Right atrium auricular region (tissue), 2 donors: ENCODE results near the gene CAMK1G. TPM values are rescaled to one million over a fixed set of nuclear protein-coding genes. Genes with fewer than 3 reads are reported as not detected.
A peak's percentile ranks its signal among the peaks of the same experiment; 100 is the strongest.

ENCODE experiments used
- DNase-seq: peaks from one replicate; pipeline ENCODE4 v3.0.0-alpha.2; 2019; ENCODE audit warnings: low spot score
- H3K27ac ChIP-seq, 2 donors: fragments of 200-600 bp; sonication (generic); 1 replicate in 1 of 2; 2 replicates in 1 of 2; pipeline ENCODE4 v1.5.1; 2016 to 2019
- H3K27me3 ChIP-seq, 2 donors: fragments of 200-600 bp; sonication (generic); one replicate each; pipeline versions ENCODE4 v1.5.1 to v1.6.0; 2017 to 2019
- H3K36me3 ChIP-seq: fragments of 200-600 bp; sonication (generic); one replicate; pipeline ENCODE4 v1.5.1; 2016
- H3K4me1 ChIP-seq, 2 donors: fragments of 200-600 bp; sonication (generic); one replicate each; pipeline versions ENCODE4 v1.5.1 to v1.6.0; 2017 to 2019
- H3K4me3 ChIP-seq, 2 donors: fragments of 200-600 bp; sonication (generic); 1 replicate in 1 of 2; 2 replicates in 1 of 2; pipeline ENCODE4 v1.5.1; 2017 to 2019; ENCODE audit warnings: mild to moderate bottlenecking in 1 of 2, moderate library complexity in 1 of 2
- H3K9me3 ChIP-seq, 2 donors: fragments of 200-600 bp; sonication (generic); one replicate each; pipeline ENCODE4 v1.5.1; 2019
- total RNA-seq, 2 donors: library from RNA; depleted of rRNA; stranded (reverse); fragments of >200 nt; gene quantifications; one replicate each; pipeline ENCODE4 v1.1.0, GENCODE V29; 2016
- TF ChIP-seq, protein P1 (sequence below), 2 donors: fragments of 200-600 bp; sonication (generic); IDR thresholded peaks; one replicate each; pipeline ENCODE4 v1.5.1; 2019; ENCODE audit warnings: antibody characterized with exemption in 2 of 2

Gene CAMK1G
- total RNA-seq, 2 donors from 2014 or later: 0.28 TPM; not detected in 1

GRCh38 chr1:209565759-209566678 is 17.5 kb upstream of the CAMK1G start:
- Histone ChIP-seq H3K4me1 (no peaks in the 10 kb centered on the region), H3K36me3 (no peaks in the 10 kb centered on the region), H3K9me3 (no peaks in the 10 kb centered on the region), H3K27ac (no peak overlapping the region), H3K27me3 (no peaks in the 10 kb centered on the region), H3K4me3 (no peak overlapping the region)
- TF ChIP-seq, protein P1, sequence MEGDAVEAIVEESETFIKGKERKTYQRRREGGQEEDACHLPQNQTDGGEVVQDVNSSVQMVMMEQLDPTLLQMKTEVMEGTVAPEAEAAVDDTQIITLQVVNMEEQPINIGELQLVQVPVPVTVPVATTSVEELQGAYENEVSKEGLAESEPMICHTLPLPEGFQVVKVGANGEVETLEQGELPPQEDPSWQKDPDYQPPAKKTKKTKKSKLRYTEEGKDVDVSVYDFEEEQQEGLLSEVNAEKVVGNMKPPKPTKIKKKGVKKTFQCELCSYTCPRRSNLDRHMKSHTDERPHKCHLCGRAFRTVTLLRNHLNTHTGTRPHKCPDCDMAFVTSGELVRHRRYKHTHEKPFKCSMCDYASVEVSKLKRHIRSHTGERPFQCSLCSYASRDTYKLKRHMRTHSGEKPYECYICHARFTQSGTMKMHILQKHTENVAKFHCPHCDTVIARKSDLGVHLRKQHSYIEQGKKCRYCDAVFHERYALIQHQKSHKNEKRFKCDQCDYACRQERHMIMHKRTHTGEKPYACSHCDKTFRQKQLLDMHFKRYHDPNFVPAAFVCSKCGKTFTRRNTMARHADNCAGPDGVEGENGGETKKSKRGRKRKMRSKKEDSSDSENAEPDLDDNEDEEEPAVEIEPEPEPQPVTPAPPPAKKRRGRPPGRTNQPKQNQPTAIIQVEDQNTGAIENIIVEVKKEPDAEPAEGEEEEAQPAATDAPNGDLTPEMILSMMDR (IDR thresholded peaks at IDR 0.05): peak; percentile 45 to 83
- DNase-seq: peak; percentile 82

DNA sequence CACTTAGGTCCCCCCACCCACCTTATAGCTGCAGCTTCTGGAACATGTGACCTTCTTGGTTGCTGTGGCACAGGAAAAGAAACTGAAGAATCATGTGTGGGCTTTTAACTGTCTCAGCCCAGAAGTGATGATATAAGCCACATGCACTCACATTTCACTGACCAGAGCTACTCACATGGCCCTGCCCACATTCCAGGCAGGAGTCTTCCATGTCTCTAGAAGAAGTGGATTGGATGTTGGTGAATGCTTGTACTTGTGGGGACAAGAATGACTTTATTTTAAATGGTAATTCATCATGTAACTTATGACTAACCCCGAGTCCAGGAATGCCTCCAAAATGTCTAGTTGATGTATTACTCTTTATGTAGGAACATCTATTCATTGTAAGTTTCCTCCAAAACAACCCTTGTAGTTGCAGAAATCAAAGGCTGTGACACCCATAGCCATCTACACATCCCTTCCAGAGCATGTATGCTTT is 15.8 kb upstream of the CAMK1G start:
- H3K36me3 ChIP-seq: no peaks in the 10 kb centered on the region
- H3K27ac ChIP-seq: no peak overlapping the region
- H3K4me3 ChIP-seq: no peak overlapping the region
- H3K9me3 ChIP-seq: no peaks in the 10 kb centered on the region
- no peaks in the 10 kb centered on the region for H3K4me1 ChIP-seq
- TF ChIP-seq, protein P1 (IDR thresholded peaks at IDR 0.05): no peak
- no peak for DNase-seq
- no peaks in the 10 kb centered on the region for H3K27me3 ChIP-seq

- Histone ChIP-seq H3K27ac (no peak overlapping the region), H3K4me1 (no peaks in the 10 kb centered on the region), H3K27me3 (no peaks in the 10 kb centered on the region), H3K4me3 (no peak overlapping the region), H3K9me3 (no peaks in the 10 kb centered on the region), H3K36me3 (no peaks in the 10 kb centered on the region)
- DNase-seq: peak; percentile 83
- TF ChIP-seq, protein P1 (IDR thresholded peaks at IDR 0.05): peak; percentile 79 to 89
These were observed 13.9 kb upstream of the CAMK1G start for GRCh38 chr1:209569455-209570207.

DNA sequence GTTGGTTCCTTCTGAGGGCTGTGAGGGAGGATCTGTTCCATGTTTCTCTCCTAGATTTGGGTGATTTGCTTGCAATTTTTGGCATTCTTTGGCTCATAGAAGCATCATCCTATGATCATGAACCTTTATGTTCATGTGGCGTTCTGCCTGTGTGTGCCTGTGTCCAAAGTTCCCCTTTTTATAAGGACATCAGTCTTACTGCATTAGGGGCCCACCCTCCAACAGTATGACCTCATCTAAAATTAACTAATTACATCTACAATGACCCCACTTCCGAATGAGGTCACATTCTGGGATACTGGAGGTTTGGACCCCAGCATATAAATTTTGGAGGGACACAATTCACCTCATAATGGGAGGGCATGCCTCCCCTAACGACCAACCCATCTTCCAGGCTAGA is 12.8 kb upstream of the CAMK1G start:
- TF ChIP-seq, protein P1 (IDR thresholded peaks at IDR 0.05): no peak
- Histone ChIP-seq H3K4me1 (no peaks in the 10 kb centered on the region), H3K36me3 (no peaks in the 10 kb centered on the region), H3K4me3 (no peak overlapping the region), H3K9me3 (no peaks in the 10 kb centered on the region), H3K27ac (no peak overlapping the region), H3K27me3 (no peaks in the 10 kb centered on the region)
- no peak for DNase-seq

- H3K4me1 ChIP-seq: no peaks in the 10 kb centered on the region
- no peak overlapping the region for H3K27ac ChIP-seq
- DNase-seq: peak; percentile 77
- H3K36me3 ChIP-seq: no peaks in the 10 kb centered on the region
- H3K27me3 ChIP-seq: no peaks in the 10 kb centered on the region
- TF ChIP-seq, protein P1 (IDR thresholded peaks at IDR 0.05): peak; percentile 80 to 95
- H3K9me3 ChIP-seq: no peaks in the 10 kb centered on the region
- no peak overlapping the region for H3K4me3 ChIP-seq
These were observed 6.9 kb upstream of the CAMK1G start for GRCh38 chr1:209576392-209577197.
